Thyroid gland (tissue), 4 donors: ENCODE data around the gene SH3BP4. TPM values are rescaled to one million over a fixed set of nuclear protein-coding genes. Genes with fewer than 3 reads are reported as not detected.
A peak's percentile ranks its signal among the peaks of the same experiment; 100 is the strongest.

Source experiments
- DNase-seq, 2 donors: peaks; one replicate each; pipeline ENCODE4 v3.0.0-alpha.2; 2019
- H3K27ac ChIP-seq, 3 donors: fragments of 200-600 bp; sonication (generic); 1 replicate in 2 of 3; 2 replicates in 1 of 3; pipeline ENCODE4 v1.5.1; 2016 to 2019; ENCODE audit warnings: mild to moderate bottlenecking in 1 of 3, moderate library complexity in 1 of 3
- H3K27me3 ChIP-seq: fragments of 200-600 bp; sonication (generic); one replicate; pipeline ENCODE4 v1.5.1; 2019
- H3K36me3 ChIP-seq, 2 donors: fragments of 200-600 bp; sonication (generic); one replicate each; pipeline ENCODE4 v1.5.1; 2016 to 2019
- H3K4me1 ChIP-seq, 2 donors: fragments of 200-600 bp; sonication (generic); one replicate each; pipeline ENCODE4 v1.5.1; 2017 to 2019
- H3K4me3 ChIP-seq, 3 donors: fragments of 200-600 bp; sonication (generic); replicated peaks in 1 of 3; 1 replicate in 2 of 3; 2 replicates in 1 of 3; pipeline ENCODE4 v1.5.1; 2016; ENCODE audit warnings: mild to moderate bottlenecking in 1 of 3
- H3K9me3 ChIP-seq: fragments of 200-600 bp; sonication (generic); one replicate; pipeline ENCODE4 v1.5.1; 2017
- CTCF ChIP-seq, 6 experiments: fragments of 200-600 bp in 3 of 6; fragments of 450-650 bp in 3 of 6; sonication (generic) in 3 of 6; IDR thresholded peaks; one replicate each; pipeline ENCODE4 v1.5.1; 2016 to 2019; ENCODE audit warnings: antibody characterized with exemption in 6 of 6, mild to moderate bottlenecking in 2 of 6, inconsistent platforms in 1 of 6, moderate library complexity in 1 of 6
- POLR2A ChIP-seq, 2 donors: fragments of 450-650 bp; IDR thresholded peaks; one replicate each; pipeline ENCODE4 v1.6.1; 2017; ENCODE audit warnings: antibody characterized with exemption in 2 of 2, mild to moderate bottlenecking in 2 of 2, moderate library complexity in 1 of 2
- WGBS, 2 donors: methylation state at CpG; one replicate each; pipeline ENCODE4 v1.1.5; 2017; 5-methylcytosine and 5-hydroxymethylcytosine counted together
- intact Hi-C: fragments of 100-400 bp; cut with DNase I; formaldehyde crosslinking; loops from one replicate; pipeline ENCODE4 v1.15.1; 2023
- total RNA-seq, 4 donors: library from RNA; depleted of rRNA; stranded (reverse); fragments of >200 nt; gene quantifications; one replicate each; pipeline ENCODE4 v1.2.3, GENCODE V29; 2016

SH3BP4 gene
- total RNA-seq, 4 donors from 2014 or later = 36.9 to 64.6 (median 47.9) TPM

GRCh38 chr2:235030936-235031335, 79.1 kb downstream of the SH3BP4 start:
- no peaks in the 10 kb centered on the region for H3K36me3 ChIP-seq
- no peaks in the 10 kb centered on the region for H3K27me3 ChIP-seq
- H3K4me3 ChIP-seq = no peak overlapping the region
- no peaks in the 10 kb centered on the region for H3K9me3 ChIP-seq
- TF ChIP-seq POLR2A (IDR thresholded peaks at IDR 0.05) (no peak), CTCF (IDR thresholded peaks at IDR 0.05) (no peak)
- peak overlapping the region in 1 of 3 donors; percentile 18 for H3K27ac ChIP-seq
- peaks cover 24 to 38% of the 10 kb centered on the region in 2 donors for H3K4me1 ChIP-seq
- DNase-seq = no peak
- intact Hi-C loops = no loop called here
- WGBS, 2 donors = 68 to 76% methylated on average over 4 of the region's 4 CpGs

GRCh38 chr2:235031686-235032373, 80.0 kb downstream of the SH3BP4 start:
- Histone ChIP-seq H3K27me3 (no peaks in the 10 kb centered on the region), H3K27ac (no peak overlapping the region), H3K36me3 (no peaks in the 10 kb centered on the region), H3K9me3 (no peaks in the 10 kb centered on the region), H3K4me3 (no peak overlapping the region), H3K4me1 (peaks cover 21 to 33% of the 10 kb centered on the region in 2 donors)
- no peak for TF ChIP-seq POLR2A (IDR thresholded peaks at IDR 0.05)
- no peak for TF ChIP-seq CTCF (IDR thresholded peaks at IDR 0.05)
- intact Hi-C loops = no loop called here
- WGBS, 2 donors = 95 to 97% methylated on average over 11 to 12 of the region's 16 CpGs
- DNase-seq = no peak

- Histone ChIP-seq H3K27me3 (no peaks in the 10 kb centered on the region), H3K4me1 (peaks cover 17 to 26% of the 10 kb centered on the region in 2 donors), H3K9me3 (no peaks in the 10 kb centered on the region), H3K4me3 (no peak overlapping the region), H3K36me3 (no peaks in the 10 kb centered on the region), H3K27ac (no peak overlapping the region)
- TF ChIP-seq POLR2A (IDR thresholded peaks at IDR 0.05) (no peak), CTCF (IDR thresholded peaks at IDR 0.05) (no peak)
- 97 to 100% methylated on average over 6 to 10 of the region's 16 CpGs for WGBS, 2 donors
- DNase-seq = no peak
- intact Hi-C loops = no loop called here
Observed at GRCh38 chr2:235032466-235032865, 80.6 kb downstream of the SH3BP4 start.

- no peak for DNase-seq
- WGBS, 2 donors = 84 to 86% methylated on average over 9 to 10 of the region's 10 CpGs
- no peaks in the 10 kb centered on the region for H3K9me3 ChIP-seq
- no peak overlapping the region for H3K27ac ChIP-seq
- no peak overlapping the region for H3K4me3 ChIP-seq
- TF ChIP-seq CTCF (IDR thresholded peaks at IDR 0.05) = no peak
- TF ChIP-seq POLR2A (IDR thresholded peaks at IDR 0.05) = no peak
- H3K4me1 ChIP-seq = peaks cover 17 to 22% of the 10 kb centered on the region in 2 donors
- H3K27me3 ChIP-seq = no peaks in the 10 kb centered on the region
- no peaks in the 10 kb centered on the region for H3K36me3 ChIP-seq
- intact Hi-C loops = no loop called here
Observed at GRCh38 chr2:235032949-235033348, 81.1 kb downstream of the SH3BP4 start.

GRCh38 chr2:235034265-235035118, 82.7 kb downstream of the SH3BP4 start:
- peaks cover 15 to 18% of the 10 kb centered on the region in 2 donors for H3K4me1 ChIP-seq
- WGBS, 2 donors = 93 to 96% methylated on average over 30 of the region's 30 CpGs
- H3K27me3 ChIP-seq = no peaks in the 10 kb centered on the region
- no peak overlapping the region for H3K4me3 ChIP-seq
- no peaks in the 10 kb centered on the region for H3K36me3 ChIP-seq
- H3K27ac ChIP-seq = no peak overlapping the region
- intact Hi-C loops = no loop called here
- TF ChIP-seq POLR2A (IDR thresholded peaks at IDR 0.05) (no peak), CTCF (IDR thresholded peaks at IDR 0.05) (no peak)
- H3K9me3 ChIP-seq = no peaks in the 10 kb centered on the region
- DNase-seq = no peak
